Measurements from ENCODE around the gene EIF2S2.
"Not testable (repeated sequence)": the region's sequence is repeated elsewhere in the genome, so short reads cannot be mapped to it uniquely, and the experiment has no call there.

Gene EIF2S2, protein sequence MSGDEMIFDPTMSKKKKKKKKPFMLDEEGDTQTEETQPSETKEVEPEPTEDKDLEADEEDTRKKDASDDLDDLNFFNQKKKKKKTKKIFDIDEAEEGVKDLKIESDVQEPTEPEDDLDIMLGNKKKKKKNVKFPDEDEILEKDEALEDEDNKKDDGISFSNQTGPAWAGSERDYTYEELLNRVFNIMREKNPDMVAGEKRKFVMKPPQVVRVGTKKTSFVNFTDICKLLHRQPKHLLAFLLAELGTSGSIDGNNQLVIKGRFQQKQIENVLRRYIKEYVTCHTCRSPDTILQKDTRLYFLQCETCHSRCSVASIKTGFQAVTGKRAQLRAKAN

DNA sequence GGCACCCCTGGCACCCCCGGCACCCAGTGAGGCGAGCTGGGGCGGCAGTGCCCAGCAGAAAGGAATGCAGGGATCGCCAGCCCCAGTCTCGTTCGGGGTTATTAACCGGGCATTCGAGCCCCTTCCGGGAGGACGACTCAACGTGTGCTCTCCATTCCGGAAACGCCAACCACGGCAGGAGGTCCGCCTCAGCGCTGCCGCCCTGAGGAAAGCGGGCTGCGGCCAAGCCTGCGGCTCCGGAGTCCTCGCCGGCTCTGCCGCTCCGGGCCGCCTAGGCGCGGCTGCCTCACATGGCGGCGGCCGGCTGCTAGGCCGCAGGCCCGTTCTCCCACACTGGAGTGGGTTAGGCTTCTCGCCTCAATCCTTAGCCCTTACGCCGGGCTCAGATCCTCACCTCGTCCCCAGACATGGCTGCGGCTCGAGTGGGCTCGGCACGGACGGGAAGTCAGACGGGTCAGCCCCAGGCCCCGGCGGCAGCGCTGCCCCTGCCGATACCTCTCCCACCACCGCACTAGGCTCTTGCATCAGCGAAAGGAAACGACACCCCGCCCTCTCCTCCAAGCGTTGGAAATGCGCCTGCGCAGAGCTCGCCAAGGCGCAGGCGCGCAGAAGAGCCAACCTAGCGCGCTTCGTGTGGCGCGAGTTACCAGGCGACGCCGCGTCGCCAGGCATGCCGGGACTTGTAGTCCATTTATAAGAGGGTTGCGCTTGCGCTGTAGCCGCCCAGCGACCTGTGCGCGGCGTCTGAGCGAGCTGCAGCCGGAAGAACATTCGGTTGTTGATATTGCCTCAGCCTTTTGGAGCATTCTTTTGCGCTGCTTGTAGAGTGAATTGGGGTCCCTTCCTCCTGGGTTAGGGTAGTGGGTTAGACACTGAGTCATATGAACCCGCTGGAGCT, at the start of gene EIF2S2:
TSS of gene EIF2S2 (minus strand) at position 542 of the 898 bp plus-strand sequence. CDS start at position 409, 133 bp downstream.
- in situ Hi-C loops (cut with MboI; ENCODE audit: low sequenced_read_pairs), result no loop called here

DNA sequence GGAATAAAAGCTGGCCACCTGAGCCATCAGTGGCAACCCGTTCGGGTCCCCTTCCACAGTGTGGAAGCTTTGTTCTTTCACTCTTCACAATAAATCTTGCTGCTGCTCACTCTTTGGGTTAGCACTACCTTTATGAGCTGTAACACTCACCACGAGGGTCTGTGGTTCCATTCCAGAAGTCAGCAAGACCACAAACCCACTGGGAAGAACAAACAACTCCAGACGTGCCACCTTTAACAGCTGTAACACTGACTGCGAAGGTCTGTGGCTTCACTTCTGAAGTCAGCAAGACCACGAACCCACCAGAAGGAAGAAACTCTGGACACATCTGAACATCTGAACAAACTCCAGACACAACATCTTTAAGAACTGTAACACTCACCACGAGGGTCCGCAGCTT, 45.7 kb upstream of the EIF2S2 start:
- in situ Hi-C loops (cut with MboI; ENCODE audit: low sequenced_read_pairs), result not testable (repeated sequence)

DNA sequence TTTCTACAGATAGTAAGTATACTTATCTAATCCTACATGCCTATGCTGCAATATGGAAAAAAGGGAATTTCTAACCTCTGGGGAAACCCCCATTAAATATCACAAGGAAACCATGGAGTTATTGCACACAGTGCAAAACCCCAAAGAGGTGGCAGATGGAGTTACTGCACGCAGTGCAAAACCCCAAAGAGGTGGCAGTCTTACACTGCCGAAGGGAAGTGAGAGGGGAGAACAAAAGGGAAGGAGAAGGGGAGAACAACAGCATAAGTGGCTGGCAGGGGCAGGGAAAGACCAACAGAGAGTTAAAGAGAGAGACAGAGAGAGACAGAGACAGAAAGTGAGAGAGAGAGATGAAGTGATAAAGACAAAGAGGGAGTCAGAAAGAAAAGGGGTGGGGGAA, 43.8 kb upstream of the EIF2S2 start:
- in situ Hi-C loops (cut with MboI; ENCODE audit: low sequenced_read_pairs), result no loop called here

DNA sequence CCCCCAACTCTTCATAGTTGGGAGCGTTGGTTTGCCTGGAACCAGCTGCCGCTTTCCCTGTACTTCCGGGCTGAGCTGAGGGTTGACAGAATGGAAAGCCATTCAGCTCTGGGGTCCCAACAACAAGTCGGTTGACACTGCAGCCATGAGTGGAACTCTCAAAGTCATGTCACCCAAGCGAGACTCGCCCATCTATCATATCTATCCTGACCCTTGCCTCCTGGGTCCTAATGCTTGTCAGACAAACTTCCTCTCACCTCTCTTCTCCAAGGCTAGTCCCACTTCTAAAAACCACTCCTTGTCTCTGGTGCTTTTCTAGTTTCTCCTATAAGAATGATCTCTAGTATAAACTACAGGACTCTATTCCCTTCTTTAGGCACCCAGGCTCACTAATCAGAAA, 41.1 kb upstream of the EIF2S2 start:
- in situ Hi-C loops (cut with MboI; ENCODE audit: low sequenced_read_pairs), result not testable (repeated sequence)

DNA sequence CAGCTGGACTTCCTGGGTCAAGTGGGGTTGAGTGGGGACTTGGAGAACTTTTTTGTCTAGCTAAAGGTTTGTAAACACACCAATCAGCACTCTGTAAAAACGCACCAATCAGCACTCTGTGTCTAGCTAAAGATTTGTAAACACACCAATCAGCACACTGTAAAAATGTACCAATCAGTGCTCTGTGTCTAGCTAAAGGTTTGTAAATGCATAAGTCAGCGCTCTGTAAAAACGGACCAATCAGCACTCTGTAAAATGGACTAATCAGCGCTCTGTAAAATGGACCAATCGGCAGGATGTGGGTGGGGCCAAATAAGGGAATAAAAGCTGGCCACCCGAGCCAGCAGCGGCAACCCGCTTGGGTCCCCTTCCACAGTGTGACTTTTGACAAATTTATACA, 40.0 kb upstream of the EIF2S2 start:
- in situ Hi-C loops (cut with MboI; ENCODE audit: low sequenced_read_pairs), result not testable (repeated sequence)

DNA sequence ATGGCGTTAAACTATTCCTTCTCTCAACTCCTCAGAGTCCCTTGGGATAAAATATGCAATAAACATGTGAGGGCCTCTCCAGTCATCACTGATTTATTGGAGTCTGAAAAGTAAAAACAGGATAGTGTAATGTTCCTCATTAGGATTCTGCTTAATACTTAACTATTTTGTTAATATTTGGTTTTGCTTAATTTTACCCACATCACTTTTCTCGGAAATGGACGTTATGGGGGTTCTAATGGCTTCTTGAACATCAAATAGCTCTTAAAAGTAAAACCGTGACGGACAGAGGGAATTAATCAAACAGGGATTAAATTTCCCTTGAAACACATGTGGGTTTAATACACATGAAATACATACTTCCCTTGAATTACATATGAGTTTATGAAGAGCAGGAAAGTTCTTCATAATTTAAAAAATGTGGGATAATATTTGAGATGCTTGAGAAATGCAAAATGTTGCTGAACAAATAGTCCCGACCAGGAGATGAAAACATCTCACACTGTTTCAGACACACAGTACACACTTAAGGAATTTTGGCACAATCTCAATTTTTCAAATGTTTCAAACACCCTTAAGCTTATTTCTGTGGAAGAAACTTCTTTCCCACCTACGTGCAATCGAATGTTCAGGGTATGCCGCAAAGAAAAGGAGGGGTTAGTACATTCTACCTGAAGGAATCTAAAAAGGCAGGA, 38.4 kb upstream of the EIF2S2 start:
- in situ Hi-C loops (cut with MboI; ENCODE audit: low sequenced_read_pairs), result no loop called here

DNA sequence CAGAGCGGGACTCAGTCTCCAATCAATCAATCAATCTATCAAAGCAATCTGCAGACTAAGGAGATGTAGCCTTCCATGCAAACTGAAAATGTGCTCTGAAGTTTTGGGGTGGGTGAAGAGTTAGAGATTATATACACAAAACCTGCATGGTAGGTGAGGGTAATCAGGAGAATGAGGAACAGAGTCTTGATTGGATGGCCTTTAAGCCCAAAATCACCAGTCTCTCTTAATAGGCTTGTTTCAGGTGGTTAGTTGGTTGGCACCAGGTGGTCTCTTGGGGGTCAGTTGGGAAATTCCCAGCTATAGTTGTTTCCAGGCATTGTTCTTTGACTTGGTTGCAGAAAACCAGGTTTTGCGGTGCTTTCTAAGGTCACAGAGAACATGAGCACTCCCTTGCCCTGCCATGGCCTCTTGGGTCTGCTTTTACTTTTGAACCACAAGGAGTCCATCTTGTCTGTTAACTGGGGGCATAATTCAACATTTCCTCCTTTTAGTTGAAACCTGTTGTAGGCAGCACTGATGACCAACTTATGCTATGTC, 33.3 kb upstream of the EIF2S2 start:
- in situ Hi-C loops (cut with MboI; ENCODE audit: low sequenced_read_pairs), result no loop called here

DNA sequence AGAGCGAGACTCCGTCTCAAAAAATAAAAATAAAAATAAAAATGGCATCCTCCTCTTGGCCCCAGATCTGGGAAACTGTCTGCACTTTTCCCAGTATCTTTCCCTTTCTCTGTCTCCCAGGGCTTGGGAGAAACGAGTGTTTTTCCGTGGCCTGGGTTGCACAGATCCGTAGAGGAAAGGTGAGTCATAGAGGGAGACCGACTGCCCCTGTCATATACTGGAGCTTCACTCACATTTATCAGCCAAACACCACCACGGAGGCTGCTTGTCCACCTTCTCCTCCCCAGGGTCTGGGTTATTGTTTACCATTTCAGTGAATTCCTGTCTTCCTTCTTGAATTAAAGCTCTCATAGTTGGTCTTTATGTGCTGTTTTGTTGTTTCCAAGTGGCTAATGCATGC, 31.9 kb upstream of the EIF2S2 start:
- in situ Hi-C loops (cut with MboI; ENCODE audit: low sequenced_read_pairs), result no loop called here

DNA sequence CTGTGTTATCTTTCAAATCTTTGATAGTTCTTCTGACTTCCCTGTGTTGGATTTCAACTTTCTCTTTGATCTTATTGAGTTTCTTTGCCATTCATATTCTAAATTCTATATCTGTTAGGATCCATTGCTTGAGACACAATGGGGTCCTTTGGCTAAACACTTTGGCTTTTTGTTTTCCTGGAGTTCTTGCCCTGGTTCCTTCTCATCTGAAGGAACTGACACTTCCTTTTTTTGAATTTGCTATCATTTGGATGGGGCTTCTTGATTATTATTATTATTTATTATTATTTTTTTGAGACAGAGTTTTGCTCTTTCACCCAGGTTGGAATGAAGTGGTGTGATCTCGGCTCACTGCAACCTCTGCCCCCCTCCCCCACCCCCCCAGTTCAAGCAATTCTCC, 30.1 kb upstream of the EIF2S2 start:
- in situ Hi-C loops (cut with MboI; ENCODE audit: low sequenced_read_pairs), result no loop called here

DNA sequence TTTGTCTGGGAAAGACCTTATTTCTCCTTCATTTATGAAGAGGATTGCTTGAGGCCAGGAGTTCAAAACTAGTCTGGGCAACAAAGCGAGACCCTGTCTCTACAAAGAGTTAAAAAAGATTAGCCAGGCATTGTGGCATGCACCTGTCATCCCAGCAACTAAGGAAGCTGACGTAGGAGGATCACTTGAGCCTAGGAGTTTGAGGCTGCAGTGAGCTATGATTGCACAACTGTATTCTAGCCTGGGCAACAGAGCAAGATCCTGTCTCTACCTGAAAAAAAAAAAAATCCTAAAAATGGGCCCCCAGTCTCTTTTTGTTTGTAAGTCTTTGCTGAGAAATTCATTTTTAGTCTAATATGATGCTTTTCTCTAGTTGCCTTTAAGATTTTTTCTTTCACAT, 29.2 kb upstream of the EIF2S2 start:
- in situ Hi-C loops (cut with MboI; ENCODE audit: low sequenced_read_pairs), result no loop called here

DNA sequence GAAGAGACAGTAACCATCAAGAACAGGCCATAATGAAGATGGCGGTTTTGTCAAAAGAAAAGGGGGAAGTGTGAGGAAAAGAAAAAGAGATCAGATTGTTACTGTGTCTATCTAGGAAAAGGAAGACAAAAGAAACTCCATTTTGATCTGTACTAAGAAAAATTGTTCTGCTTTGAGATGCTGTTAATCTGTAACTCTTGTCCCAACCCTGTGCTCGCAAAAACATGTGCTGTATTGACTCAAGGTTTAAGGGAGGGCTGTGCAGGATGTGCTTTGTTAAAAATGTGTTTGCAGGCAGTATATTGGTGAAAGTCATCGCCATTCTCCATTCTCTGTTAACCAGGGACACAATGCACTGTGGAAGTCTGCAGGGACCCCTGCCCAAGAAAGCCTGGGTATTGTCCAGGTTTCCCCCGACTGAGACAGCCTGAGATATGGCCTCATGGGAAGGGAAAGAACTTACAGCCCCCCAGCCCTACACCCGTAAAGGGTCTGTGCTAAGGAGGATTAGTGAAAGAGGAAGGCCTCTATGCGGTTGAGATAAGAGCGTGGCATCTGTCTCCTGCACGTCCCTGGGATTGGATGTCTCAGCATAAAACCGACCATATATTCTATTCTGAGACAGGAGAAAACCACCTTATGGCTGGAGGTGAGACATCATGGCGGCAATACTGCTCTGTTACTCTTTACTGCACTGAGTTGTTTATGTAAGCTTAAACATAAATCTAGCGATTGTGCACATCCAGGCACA, 23.7 kb upstream of the EIF2S2 start:
- in situ Hi-C loops (cut with MboI; ENCODE audit: low sequenced_read_pairs), result not testable (repeated sequence)

DNA sequence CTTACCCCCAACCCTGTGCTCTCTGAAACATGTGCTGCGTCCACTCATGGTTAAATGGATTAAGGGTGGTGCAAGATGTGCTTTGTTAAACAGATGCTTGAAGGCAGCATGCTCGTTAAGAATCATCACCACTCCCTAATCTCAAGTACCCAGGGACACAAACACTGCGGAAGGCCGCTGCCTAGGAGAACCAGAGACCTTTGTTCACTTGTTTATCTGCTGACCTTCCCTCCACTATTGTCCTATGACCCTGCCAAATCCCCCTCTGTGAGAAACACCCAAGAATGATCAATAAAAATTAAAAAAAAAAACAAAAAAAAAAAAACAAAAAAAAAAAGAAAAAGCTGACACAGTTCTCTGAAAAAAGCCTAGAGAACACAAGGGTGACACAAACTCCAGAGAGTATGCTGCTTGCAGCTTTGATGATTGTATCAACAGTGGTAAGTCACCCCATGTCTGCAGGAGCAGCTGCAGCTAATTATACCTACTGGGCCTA, 21.4 kb upstream of the EIF2S2 start:
- in situ Hi-C loops (cut with MboI; ENCODE audit: low sequenced_read_pairs), result not testable (repeated sequence)

DNA sequence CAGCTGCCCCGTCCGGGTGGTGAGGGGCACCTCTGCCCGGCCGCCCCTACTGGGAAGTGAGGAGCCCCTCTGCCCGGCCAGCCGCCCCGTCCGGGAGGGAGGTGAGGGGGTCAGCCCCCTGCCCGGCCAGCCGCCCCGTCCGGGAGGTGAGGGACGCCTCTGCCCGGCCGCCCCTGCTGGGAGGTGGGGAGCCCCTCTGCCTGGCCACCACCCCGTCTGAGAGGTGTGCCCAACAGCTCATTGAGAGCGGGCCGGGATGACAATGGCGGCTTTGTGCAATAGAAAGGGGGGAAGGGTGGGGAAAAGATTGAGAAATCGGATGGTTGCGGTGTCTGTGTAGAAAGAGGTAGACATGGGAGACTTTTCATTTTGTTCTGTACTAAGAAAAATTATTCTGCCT, 20.9 kb upstream of the EIF2S2 start:
- in situ Hi-C loops (cut with MboI; ENCODE audit: low sequenced_read_pairs), result not testable (repeated sequence)

DNA sequence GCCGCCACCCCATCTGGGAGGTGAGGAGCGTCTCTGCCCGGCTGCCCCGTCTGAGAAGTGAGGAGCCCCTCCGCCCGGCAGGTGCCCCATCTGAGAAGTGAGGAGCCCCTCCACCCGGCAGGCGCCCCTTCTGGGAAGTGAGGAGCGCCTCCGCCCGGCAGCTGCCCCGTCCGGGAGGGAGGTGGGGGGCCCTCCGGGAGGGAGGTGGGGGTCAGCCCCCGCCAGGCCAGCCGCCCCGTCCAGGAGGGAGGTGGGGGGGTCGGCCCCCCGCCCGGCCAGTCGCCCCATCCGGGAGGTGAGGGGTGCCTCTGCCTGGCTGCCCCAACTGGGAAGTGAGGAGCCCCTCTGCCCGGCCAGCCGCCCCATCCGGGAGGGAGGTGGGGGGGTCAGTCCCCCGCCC, 20.4 kb upstream of the EIF2S2 start:
- in situ Hi-C loops (cut with MboI; ENCODE audit: low sequenced_read_pairs), result not testable (repeated sequence)

DNA sequence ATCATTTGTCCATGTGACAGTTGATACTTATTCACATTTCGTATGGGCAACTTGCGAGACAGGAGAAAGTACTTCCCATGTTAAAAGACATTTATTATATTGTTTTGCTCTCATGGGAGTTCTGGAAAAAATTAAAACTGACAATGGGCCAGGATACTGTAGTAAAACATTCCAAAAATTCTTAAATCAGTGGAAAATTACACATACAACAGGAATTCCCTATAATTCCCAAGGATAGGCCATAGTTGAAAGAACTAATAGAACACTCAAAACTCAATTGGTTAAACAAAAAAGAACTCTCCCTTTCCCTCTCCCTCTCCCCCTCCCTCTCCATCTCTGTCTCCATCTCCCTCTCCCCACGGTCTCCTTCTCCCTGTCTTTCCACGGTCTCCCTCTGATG, 19.4 kb upstream of the EIF2S2 start:
- in situ Hi-C loops (cut with MboI; ENCODE audit: low sequenced_read_pairs), result no loop called here

DNA sequence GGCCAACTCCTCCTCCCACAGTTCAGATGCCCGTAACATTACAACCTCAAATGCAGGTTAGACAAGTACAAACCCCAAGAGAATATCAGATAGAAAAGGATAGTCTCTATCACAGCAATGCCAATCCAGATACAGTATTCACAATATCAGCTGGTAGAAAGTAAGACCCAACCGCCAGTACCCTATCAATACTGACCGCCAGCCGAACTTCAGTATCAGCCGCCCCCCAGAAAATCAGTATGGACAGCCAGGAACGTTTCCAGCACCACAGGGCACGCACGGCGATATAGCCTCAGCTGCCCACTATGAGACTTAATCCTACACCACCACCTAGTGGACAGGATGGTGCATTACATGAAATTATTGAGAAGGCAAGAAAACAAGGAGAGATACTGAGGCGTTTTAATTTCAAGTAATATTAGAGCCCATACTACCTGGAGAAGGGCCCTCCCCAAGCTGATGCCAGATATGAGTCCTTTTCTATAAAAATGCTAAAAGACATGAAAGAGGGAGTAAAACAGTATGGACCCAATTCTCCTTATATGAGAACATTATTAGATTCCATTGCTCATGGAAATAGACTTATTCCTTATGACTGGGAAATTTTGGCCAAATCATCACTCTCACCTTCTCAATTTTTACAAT, 17.6 kb upstream of the EIF2S2 start:
- in situ Hi-C loops (cut with MboI; ENCODE audit: low sequenced_read_pairs), result no loop called here

DNA sequence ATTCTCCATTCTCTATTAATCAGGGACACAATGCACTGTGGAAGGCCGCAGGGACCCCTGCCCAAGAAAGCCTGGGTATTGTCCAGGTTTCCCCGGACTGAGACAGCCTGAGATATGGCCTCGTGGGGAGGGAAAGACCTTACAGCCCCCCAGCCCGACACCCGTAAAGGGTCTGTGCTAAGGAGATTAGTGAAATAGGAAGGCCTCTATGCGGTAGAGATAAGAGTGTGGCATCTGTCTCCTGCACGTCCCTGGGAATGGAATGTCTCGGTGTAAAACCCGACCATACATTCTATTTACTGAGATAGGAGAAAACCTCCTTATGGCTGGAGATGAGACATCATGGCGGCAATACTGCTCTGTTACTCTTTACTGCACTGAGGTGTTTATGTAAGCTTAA, 15.7 kb upstream of the EIF2S2 start:
- in situ Hi-C loops (cut with MboI; ENCODE audit: low sequenced_read_pairs), result no loop called here

DNA sequence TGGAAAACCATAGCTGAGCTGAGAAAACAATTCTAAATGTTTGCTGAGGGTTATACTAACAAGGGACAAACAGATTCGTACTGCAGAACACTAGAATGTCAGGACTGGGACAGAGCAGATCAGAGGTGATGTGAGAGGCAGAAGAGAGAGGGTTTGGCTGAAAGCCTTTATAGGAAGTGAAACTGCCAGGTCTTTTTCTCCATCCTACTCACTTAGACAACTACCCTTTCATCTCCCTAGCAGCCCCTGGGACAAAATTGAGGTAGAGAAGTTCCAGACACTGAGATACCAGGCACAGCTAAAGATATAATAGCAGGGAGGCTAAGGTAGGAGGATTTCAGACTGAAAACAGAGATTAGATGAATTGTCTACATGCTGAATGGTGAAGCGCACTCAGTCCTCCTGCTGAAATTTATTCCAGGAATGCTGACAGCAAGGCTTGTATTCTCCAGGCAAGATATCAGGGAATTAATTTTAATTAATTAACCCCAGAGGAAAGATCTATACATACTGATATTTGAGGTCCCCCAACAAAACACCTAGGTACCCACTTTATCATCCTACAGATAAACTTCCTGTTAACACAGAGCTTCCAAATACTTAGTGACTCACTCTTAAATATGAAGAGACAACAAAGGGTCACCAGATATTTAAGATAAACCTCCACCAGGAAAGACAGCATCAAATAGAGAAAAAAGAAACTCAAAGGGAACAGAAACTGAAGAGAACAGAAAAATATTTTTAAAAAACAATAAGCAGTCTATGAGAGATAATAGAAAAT, 12.6 kb upstream of the EIF2S2 start:
- in situ Hi-C loops (cut with MboI; ENCODE audit: low sequenced_read_pairs), result no loop called here

DNA sequence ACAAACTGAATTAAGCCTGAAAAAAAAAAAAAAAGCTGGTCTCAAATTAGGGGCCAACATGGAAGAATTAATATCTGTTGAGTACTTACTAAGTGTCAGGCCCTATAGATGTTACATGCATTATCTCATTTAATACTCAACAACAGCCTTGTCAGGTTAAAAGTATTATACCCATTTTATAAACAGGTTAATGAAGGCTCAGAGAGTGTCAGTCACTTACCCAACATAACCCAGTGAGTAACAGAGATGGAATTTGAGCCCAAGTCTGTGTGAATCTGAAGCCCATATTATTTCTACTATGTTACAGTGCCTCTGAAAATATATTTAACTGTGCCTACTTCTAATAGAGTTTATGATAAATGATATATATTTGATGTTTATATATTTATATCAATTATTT, 11.3 kb upstream of the EIF2S2 start:
- in situ Hi-C loops (cut with MboI; ENCODE audit: low sequenced_read_pairs), result no loop called here
